NCI-H2227 (cell line): Measurements from ENCODE around the gene SETD7.

Experiments used
- DNase-seq: peaks from one replicate; lab custom pipeline; 2025; ENCODE audit not compliant: unreplicated experiment; lab: John Stamatoyannopoulos, UW

SETD7 gene

DNA sequence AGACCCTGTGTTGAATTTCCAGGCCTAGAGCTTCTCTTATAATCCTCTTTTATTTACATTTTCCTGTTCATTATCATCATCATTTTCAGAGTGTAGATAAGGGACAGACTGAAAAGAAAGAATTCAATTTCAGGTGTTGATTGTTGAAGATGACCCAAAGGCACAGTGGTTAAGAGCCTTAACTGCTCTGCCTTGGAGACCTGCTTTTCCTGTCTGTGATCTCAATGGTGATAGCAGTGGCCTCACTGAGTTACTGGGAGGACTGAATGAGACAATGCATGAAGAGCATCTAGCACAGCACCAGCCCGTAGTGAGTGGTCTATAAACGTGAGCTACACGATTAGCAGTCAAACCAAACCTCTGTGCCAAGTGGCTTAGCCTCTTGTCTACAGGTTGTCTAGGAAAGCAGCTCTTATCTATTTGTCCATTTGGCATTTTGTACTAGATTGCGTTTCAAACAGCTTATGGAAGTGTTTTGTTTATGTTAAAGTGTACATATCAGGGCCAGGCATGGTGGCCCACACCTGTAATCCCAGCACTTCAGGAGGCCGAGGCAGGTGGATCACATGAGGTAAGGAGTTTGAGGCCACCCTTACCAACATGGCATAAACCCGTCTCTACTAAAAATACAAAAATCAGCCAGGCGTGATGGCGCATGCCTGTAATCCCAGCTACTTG, 41.5 kb downstream of the SETD7 start:
- no peak for DNase-seq

DNA sequence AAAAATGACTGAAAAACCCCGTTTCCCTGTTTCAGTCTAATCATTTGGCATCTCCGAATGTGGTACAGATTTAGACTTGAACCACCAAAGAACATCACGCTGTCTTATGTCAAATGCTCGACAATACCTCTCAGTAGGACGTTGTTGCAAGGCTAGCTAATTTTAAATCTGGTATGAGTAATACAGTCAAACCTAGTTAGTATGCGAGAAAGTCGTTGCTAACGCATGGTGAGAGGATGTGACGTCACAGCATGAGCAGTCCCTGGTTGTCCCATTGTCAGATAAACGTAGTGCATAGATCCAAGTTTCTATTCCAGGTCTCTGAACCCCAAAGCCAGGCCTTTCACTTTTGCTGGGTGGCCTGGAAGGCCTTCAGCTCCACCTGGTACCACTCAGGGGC, 44.7 kb downstream of the SETD7 start:
- DNase-seq: no peak

DNA sequence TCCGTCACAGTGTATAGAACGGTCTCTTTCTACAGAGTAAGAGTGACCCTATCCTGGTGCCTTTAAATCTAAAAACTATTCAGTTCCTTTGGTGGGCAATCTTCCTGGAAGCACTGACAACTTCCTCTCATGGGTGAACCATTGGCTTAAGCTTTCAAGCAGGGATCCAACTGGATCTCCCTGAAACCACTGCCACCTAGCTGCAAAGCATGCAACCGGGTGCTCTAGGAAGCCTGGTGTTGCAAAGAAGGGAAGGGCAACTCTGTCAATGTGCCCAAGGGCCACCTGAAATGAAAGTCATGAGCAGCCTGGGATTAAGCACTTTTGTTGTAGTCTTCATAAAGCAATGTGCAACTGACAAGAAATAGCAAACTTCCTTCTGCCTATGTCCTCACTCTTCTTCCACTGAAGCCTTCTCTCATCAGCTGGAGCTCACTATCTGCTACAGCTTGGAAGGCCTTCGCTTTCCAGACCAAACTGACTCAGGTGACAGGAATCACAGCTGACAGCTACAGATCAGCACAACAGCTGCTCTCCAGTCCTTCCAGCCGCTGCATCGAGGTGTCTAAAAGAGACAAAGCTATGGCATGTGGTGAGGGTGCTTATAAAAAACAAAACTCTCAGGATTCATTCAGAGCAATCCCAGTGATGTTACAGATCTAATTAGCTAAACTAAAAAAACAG, 46.1 kb downstream of the SETD7 start:
- DNase-seq: peak; percentile 0

DNA sequence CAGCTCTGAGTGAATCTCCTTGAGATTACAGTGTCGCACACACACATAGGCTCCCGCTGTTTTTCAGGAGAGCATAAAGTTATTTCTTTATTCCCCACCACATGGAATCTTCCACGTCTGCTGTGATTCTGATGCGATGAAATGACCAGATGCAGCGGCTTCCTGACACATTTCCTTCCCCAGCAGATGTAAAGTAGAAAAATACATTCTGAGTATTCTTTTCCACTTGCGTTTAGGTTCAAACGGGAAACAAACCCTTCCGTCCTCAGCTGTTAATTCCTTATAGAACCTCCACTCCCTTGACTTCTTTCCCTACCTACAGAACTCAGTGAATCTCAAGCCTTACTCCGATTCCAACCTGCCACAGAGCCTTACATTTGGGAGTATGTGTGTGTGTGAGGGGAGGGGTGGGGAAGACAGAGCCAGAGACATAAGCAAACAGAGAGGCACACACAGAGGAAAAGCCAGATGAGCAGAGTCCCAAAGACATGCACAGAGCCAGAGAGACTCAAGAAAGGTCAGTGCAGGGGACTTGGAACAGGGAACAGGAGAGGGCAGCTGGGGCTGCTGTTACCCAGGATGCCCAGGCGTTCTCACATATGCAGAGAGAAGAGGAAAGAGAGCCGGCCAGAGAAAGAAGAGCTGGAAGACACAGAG, 47.3 kb downstream of the SETD7 start:
- no peak for DNase-seq

DNA sequence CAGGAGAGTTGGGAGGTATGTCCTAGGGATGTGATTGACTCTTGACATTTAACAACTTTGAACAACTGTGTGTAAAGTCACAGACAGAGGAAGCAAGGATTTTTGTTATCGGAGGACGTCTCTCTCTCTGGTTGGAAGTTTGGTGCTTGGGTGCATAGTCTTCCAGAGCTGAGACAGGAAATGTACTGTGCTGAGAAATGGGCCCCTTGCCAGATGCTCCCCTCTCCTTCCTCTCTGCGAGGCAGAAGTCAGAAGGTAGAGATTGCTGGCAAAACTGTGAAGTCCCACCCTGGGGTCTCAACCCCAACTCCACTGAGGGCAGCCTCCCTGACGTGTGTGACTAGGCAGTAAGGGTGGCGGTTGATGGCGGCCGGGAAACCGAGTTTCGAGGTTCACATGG, 49.2 kb downstream of the SETD7 start:
- no peak for DNase-seq

DNA sequence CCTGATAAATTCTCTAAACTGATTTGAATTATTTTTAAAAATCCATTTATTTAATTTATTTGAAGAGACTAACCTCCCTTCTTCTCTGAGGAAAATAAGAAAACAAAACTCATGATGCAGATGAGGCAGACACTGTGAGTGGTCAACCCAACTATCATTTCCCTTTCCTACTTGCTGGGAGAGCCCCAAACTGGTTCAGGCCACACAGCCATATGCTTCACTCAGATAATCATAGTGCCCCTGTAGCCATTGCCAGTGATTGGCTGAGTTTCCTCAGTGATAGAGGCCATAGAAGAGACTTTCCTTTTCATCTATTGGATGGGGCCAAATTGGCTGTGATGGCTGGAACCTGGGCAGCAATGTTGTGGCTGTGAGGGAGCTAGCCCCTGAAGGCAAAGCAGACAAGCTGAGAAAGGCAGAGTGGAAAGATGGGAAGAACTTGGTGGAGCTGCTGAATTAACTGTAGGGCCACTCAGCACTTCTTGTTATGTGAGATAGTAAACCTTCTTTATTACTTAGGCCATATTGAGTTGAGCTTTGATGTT, 52.3 kb downstream of the SETD7 start:
- DNase-seq: no peak

DNA sequence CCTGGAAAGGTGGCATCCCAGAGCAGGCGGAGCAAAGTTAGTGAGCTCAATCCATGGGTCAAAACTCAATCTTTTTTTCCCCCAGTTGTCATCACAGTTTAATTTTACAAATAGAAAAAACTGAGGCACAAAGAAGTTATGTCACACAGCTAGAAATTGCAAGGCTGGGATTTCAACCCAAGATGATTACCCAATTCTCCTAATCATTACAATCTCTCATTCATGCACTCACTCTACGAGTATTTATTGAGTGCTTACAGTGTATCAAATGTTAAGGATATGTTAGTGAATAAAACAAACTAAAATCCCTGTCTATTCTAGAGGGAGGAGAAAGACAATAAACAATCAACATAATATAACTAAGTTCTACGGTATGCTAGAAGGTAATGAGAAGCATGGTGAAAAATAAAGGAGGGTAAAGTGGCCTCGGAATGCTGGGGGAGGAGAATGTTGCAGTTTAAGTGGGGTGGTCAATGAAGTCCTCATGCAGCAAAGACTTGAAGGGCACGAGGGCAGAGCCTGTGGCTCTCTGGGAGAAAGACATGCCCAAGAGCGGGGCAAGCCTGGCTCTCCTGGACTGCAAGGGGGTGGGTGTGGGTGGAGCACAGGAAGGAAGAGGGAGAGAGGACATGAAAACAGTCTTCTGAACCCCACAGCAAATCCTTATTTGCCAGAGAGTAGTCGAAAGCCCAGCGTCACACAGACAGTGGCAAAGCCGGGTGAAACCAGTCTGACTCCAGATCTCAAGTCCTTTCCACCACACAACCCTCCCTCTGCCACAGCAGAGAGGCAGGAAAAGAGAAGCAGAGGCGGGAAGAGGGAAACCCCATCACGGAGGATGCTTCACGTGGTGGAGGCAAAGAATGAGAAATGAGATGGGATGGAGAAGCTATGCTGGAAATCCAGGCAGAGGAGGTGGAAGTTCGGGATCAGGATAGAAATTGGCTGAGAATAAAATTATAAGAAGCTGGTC, 53.8 kb downstream of the SETD7 start:
- DNase-seq: no peak

DNA sequence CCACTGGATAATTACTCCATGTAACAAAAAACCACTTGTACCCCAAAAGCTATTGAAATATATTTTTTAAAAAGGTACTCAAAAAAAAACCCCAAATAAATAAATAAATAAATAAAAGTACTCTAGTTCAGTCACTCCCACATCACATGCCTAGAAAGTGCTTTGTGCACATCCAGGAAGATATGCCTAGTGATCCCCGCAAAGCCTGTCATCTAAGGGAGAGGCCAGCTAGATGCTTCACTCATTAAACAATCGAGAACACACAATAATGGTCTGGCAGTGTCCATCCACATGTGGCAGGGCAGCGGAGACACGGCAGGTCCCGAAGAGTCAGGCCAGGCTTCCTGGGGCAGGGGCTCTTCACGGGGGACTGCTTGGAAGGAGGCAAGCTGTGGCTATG, 54.5 kb downstream of the SETD7 start:
- DNase-seq: no peak

DNA sequence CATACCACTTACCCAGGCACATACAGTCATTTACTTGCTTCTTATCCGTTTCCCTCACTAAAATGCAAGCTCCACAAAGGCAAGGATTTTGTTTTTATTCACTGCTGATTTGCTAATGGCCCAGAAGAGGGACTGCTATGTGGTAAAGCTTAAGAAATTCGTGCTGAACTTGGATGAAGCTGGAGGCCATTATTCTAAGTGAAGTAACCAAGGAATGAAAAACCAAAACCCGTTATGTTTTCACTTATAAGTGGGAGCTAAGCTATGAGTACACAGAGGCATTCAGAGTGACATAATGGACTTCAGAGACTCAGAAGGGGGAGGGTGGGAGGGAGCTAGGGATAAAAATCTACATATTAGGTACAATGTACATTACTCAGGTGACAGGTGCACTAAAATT, 54.9 kb downstream of the SETD7 start:
- DNase-seq: no peak

DNA sequence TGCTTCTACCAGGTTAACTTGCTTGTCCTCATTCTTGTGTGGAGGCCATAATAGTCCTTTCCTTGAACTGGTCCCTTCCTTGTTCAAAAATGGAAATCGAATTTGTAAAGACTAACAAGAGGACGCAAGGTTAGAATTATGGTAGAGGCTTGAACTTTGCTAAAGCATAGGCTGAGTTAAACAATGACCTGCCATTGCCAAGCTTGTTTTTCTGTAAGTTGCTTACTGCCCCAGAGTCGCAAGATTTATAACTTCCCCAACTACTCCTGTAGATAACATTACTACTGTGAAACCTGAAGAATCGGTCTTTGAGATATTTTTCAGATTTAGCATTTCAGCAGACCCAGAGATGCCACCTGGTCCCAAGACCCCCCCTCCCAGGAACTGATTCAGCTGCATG, 56.8 kb downstream of the SETD7 start:
- DNase-seq: no peak

DNA sequence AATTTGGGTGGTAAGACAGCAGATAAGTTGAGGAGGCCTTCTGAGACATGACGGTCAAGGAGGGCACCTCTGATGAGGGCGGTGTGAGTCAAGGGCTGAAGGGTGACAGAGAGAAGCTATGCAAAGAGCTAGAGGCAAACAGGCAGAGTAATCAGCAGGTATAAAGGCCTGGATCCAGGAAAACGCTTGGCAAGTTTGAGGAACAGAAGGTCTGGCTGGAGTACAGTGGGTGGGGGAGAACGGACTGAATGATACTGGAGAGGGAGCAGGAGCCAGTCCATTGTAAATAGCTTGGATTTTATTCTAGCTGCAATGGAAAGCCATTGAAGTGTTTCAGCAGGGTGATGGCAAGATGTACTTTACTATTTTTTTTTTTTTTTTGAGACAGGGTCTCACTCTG, 62.8 kb downstream of the SETD7 start:
- no peak for DNase-seq

DNA sequence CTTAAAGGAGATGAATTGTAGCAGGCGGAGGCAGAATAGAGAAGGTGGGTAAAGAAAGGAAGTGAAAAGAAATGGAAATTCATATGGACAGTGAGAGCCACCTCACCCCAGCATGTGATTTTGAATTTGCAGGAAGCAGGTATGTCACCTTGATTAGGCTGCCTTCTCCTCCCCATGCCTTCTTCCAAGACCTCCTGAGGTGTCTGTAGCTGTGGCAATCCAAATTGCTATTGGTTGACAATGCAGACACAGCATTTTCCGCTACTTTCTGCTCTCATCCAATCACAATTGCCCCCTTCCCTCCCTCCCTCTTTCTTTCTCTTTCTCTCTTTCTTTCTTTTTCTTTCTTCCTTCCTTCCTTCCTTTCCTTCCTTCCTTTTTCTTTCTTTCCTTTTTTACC, 63.6 kb downstream of the SETD7 start:
- no peak for DNase-seq

DNA sequence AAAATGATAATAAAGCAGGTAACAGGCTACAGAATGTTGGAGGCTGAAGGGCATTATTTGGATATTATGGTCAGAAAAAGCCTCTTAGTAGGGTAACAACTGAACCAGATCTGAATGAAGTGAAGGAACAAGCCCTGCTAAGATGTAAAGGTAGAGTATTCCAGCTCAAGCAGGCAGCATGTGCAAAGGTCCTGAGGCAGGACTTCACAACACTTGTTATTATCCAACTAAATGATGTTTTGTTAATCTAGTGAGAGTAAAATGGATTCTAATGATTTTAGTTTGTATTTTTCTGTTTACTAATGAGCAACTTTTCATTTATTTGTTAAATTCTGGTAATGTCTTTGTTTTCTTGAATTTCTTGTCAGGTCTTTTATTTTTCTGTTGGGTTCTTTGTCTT, 66.4 kb downstream of the SETD7 start:
- no peak for DNase-seq

DNA sequence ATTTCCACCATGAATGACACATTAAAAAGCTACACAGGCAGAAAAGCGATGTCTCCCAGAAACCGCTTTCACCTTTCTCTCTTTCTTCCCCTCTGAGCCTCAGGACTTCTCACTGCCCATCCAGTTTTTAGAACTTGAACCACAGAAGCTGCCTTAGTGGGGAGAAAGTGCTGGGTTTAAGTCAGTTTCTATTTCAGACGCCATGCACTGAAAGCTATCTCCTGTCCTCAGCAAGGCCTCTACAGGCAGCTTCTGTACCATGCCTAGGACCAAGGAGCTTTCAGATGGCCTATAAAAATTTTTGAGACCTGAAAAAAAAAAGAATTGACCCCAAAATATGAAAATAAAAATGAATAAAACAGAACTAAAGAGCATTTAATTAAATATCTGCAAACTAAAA, 67.6 kb downstream of the SETD7 start:
- no peak for DNase-seq

DNA sequence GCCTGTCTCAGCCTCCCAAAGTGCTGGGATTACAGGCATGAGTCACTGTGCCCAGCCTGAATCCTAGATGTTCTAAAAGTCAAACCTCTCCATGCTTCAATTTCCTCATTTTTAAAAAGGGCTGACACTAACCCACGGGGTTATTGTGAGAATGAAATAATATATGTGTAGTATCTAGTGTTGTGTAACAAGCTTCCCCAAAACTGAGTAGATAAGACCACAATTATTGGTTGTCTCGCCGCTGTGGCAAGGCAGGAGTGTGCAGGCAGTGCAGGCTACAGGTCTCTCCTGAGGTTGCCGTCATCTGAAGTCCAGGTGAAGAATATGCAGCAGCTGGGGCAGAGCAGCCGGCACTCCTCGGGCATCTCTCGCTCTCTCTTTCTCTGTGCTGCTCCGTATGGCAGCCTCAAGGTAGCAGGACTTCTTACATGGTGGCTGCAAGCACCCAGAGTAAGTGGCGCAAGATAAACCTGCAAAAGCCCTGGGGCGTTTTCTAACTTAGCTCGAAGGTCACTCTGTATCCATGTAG, 71.2 kb downstream of the SETD7 start:
- DNase-seq: no peak

DNA sequence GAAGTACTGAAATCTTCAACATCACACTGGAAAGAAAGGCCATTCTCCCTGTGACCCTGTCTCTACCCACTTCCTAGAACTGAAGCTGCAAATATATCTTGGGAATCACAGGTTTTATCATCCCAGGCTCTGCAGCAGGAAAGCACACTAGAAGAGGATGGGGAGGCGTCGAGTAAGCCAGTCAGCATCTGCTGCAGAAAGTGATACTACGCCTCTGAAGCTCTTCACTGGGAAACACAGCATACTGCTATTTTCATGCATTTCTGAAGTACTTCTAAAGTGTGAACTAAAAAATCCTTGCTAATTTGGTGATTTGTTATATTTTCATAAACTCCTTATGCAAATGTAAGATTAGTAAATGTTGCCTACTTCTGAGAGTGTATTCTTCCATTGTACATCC, 73.0 kb downstream of the SETD7 start:
- no peak for DNase-seq

DNA sequence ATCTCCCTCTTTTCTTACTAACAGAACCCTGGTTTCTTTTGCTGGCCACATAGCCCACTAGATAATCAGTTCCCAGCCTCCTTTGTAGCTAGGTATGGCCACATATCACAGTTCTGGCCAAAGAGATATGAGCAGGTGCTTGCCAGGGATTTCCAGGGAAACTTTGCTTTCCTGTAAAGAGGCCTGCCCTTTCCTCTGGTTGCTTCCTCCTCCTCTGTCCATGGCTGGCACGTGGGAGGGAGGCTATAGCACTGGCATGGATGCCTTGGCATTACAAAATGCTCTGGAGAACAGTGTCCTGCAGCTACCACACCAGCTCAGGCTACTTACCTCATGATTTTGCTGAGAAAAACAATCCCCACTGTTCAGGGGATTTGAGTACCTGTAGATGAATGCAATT, 74.6 kb downstream of the SETD7 start:
- DNase-seq: no peak

DNA sequence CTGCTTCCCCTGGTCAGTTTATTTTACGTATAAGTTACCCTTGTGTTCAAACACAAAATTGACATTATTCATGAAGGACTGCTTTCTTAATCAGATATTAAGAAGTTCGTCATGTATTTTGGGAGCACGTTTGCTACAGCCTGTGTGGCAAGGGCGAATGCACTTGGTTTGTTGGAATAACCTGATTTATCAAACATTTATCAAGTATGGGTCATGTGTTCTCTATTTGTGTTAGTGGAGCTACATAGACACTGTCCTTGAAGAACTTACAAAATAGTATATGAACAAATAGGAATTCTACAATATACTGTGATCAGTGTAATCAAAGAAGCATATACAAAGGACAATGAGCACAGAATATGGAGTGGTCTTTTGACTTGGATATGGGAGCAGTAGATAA, 79.7 kb downstream of the SETD7 start:
- DNase-seq: no peak

DNA sequence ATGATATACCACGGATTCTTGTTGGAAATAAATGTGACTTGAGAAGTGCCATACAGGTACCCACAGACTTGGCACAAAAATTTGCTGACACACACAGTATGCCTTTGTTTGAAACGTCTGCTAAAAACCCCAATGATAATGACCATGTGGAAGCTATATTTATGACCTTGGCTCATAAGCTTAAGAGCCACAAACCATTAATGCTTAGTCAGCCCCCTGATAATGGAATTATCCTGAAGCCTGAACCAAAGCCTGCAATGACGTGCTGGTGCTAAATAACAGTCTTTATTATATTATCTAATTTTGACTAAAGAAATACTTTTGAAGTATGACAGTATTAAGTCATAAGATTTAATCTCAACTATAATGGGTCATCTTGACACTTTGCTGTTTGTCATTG, 83.2 kb downstream of the SETD7 start:
- DNase-seq: no peak

DNA sequence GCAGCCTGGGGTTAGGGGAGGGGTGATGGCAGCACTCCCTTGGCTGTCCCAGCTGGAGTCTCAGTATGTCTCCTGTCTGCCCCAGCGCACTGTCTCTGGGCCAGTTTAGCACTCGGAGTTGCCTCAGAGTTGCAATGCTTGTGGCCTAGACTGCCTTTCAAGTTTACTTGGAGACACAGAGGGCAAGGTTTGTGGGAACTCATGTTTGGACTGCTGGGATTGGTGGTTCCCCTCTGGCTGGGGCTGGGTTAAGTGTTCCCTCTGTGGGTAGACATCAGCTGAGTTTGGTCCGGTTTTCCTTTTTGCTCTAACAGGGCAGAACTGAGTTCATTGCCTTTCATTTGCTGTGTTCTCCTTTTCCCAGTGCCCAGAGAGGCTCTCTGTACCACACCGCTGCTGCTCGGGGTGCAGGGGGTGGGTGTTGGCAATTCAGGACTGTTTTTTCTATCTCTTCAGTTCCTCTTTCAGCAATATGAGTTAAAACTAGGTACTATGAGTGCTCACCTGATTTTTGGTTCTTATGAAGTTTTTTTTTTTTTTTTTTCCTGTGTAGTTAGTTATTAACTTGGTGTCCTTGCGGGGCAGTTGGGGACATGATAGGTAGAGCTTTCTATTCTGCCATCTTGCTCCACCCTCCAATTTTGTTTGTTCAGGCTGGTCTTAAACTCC, 84.9 kb downstream of the SETD7 start:
- no peak for DNase-seq
